Measurements from ENCODE around the gene MAST3. TPM values are rescaled to one million over a fixed set of nuclear protein-coding genes. Genes with fewer than 3 reads are reported as not detected.

The MAST3 gene
- total RNA-seq, 2 donors from 2014 or later, result 22.4 to 23.2 TPM

Other genes starting within 250 kb of the MAST3 start
- 100 to 1,000 TPM; 235 to 247 TPM for gene JAK3, start 249.8 kb upstream of the MAST3 start, total RNA-seq
- 1,000 to 10,000 TPM; 2,983 to 3,463 TPM for gene RPL18A, start 237.9 kb upstream of the MAST3 start, total RNA-seq
- gene SLC5A5, start 225.8 kb upstream of the MAST3 start, total RNA-seq, result 1 to 10 TPM; 2.0 to 3.3 TPM
- 10 to 100 TPM; 50.1 to 68.1 TPM for gene CCDC124, start 164.8 kb upstream of the MAST3 start, total RNA-seq
- 1 to 10 TPM in 1 of 2 donors, under 1 TPM in 1; 0.69 to 1.2 TPM for gene KCNN1, start 130.7 kb upstream of the MAST3 start, total RNA-seq
- gene ARRDC2, start 89.6 kb upstream of the MAST3 start, total RNA-seq, result 10 to 100 TPM; 41.4 to 47.9 TPM
- 10 to 100 TPM; 13.4 to 20.4 TPM for gene IL12RB1, start 10.8 kb upstream of the MAST3 start, total RNA-seq
- 10 to 100 TPM; 13.3 to 15.4 TPM for gene PIK3R2, start 55.4 kb downstream of the MAST3 start, total RNA-seq
- 10 to 100 TPM; 10.2 to 11.4 TPM for gene IFI30, start 76.0 kb downstream of the MAST3 start, total RNA-seq
- gene MPV17L2, start 95.4 kb downstream of the MAST3 start, total RNA-seq, result 10 to 100 TPM in 1 of 2 donors, 1 to 10 TPM in 1; 9.8 to 10.1 TPM
- gene RAB3A, start 106.3 kb downstream of the MAST3 start, total RNA-seq, result 1 to 10 TPM; 1.8 to 1.9 TPM
- gene PDE4C, start 128.7 kb downstream of the MAST3 start, total RNA-seq, result under 1 TPM in 1 of 2 donors, not detected in 1; 0.10 TPM
- gene IQCN, start 176.7 kb downstream of the MAST3 start, total RNA-seq, result 1 to 10 TPM; 2.2 to 2.8 TPM
- 100 to 1,000 TPM; 197 to 235 TPM for gene JUND, start 183.8 kb downstream of the MAST3 start, total RNA-seq
- 100 to 1,000 TPM; 178 to 250 TPM for gene LSM4, start 225.3 kb downstream of the MAST3 start, total RNA-seq
- gene PGPEP1, start 242.8 kb downstream of the MAST3 start, total RNA-seq, result 10 to 100 TPM; 55.5 to 58.0 TPM

All from activated T-cell treated with anti-CD3 and anti-CD28 coated beads, Interleukin-2, amount 50 U/mL, for 72 hours (primary cell).